ENCODE data around the gene TRDMT1. TPM values are rescaled to one million over a fixed set of nuclear protein-coding genes. Genes with fewer than 3 reads are reported as not detected.

Gene TRDMT1
- total RNA-seq, 2 experiments from 2014 or later, result 10.4 to 12.2 TPM

- no peak for DNase-seq (ENCODE audit: low spot score)
- no peaks in the 10 kb centered on the region for H3K79me2 ChIP-seq (ENCODE audit: insufficient read depth, low read depth, low read length)
- H3K36me3 ChIP-seq (ENCODE audit: insufficient read depth, low read length), result no peaks in the 10 kb centered on the region
- H3K9me3 ChIP-seq (ENCODE audit: low read length), result no peaks in the 10 kb centered on the region
- no peaks in the 10 kb centered on the region for H3K4me1 ChIP-seq (ENCODE audit: insufficient read depth, low read length, poor library complexity, severe bottlenecking)
- H3K4me2 ChIP-seq (ENCODE audit: low read length), result no peak overlapping the region
- no peaks in the 10 kb centered on the region; the same call in 1 of the 2 replicates for H4K20me1 ChIP-seq (ENCODE audit: insufficient read depth, low read length)
- intact Hi-C loops (cut with micrococcal nuclease; ENCODE audit: unreplicated experiment), result no loop called here
- H3K9me2 ChIP-seq (ENCODE audit: insufficient read depth, low read length), result no peaks in the 10 kb centered on the region
- no peak for TF ChIP-seq EZH2phosphoT487 (IDR thresholded peaks at IDR 0.05; ENCODE audit: borderline replicate concordance, low read depth, low read length)
- TF ChIP-seq, protein P1, sequence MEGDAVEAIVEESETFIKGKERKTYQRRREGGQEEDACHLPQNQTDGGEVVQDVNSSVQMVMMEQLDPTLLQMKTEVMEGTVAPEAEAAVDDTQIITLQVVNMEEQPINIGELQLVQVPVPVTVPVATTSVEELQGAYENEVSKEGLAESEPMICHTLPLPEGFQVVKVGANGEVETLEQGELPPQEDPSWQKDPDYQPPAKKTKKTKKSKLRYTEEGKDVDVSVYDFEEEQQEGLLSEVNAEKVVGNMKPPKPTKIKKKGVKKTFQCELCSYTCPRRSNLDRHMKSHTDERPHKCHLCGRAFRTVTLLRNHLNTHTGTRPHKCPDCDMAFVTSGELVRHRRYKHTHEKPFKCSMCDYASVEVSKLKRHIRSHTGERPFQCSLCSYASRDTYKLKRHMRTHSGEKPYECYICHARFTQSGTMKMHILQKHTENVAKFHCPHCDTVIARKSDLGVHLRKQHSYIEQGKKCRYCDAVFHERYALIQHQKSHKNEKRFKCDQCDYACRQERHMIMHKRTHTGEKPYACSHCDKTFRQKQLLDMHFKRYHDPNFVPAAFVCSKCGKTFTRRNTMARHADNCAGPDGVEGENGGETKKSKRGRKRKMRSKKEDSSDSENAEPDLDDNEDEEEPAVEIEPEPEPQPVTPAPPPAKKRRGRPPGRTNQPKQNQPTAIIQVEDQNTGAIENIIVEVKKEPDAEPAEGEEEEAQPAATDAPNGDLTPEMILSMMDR (conservative IDR thresholded peaks at IDR 0.05; ENCODE audit: low read length), result no peak
- no TSS peak for BruUV-seq (replicated peaks)
- H2AFZ ChIP-seq (ENCODE audit: low read length), result no peak overlapping the region
- ChIA-PET POLR2A (no interaction called here), CTCF (ENCODE audit: unreplicated experiment) (no interaction called here)
- H3K4me3 ChIP-seq (ENCODE audit: low read depth, low read length, poor library complexity, severe bottlenecking), result no peak overlapping the region
- no peak overlapping the region for H3K27ac ChIP-seq (ENCODE audit: low read depth, low read length, poor library complexity, severe bottlenecking)
These were observed 30.3 kb downstream of the TRDMT1 start for GRCh38 chr10:17171141-17171641.

GRCh38 chr10:17169803-17170202 lies 31.7 kb downstream of the TRDMT1 start:
- Histone ChIP-seq H3K4me1 (ENCODE audit: insufficient read depth, low read length, poor library complexity, severe bottlenecking) (no peaks in the 10 kb centered on the region), H3K79me2 (ENCODE audit: insufficient read depth, low read depth, low read length) (no peaks in the 10 kb centered on the region), H3K9me2 (ENCODE audit: insufficient read depth, low read length) (no peaks in the 10 kb centered on the region), H3K27ac (ENCODE audit: low read depth, low read length, poor library complexity, severe bottlenecking) (no peak overlapping the region), H3K4me3 (ENCODE audit: low read depth, low read length, poor library complexity, severe bottlenecking) (no peak overlapping the region), H3K9me3 (ENCODE audit: low read length) (no peaks in the 10 kb centered on the region), H4K20me1 (ENCODE audit: insufficient read depth, low read length) (no peaks in the 10 kb centered on the region; the same call in 1 of the 2 replicates), H3K4me2 (ENCODE audit: low read length) (no peak overlapping the region), H2AFZ (ENCODE audit: low read length) (no peak overlapping the region), H3K36me3 (ENCODE audit: insufficient read depth, low read length) (no peaks in the 10 kb centered on the region)
- CTCF ChIA-PET (ENCODE audit: unreplicated experiment), result no interaction called here
- BruUV-seq (replicated peaks), result no TSS peak
- intact Hi-C loops (cut with micrococcal nuclease; ENCODE audit: unreplicated experiment), result no loop called here
- POLR2A ChIA-PET, result no interaction called here
- no peak for DNase-seq (ENCODE audit: low spot score)
- TF ChIP-seq, protein P1 (conservative IDR thresholded peaks at IDR 0.05; ENCODE audit: low read length), result no peak
- no peak for TF ChIP-seq EZH2phosphoT487 (IDR thresholded peaks at IDR 0.05; ENCODE audit: borderline replicate concordance, low read depth, low read length)

DNA sequence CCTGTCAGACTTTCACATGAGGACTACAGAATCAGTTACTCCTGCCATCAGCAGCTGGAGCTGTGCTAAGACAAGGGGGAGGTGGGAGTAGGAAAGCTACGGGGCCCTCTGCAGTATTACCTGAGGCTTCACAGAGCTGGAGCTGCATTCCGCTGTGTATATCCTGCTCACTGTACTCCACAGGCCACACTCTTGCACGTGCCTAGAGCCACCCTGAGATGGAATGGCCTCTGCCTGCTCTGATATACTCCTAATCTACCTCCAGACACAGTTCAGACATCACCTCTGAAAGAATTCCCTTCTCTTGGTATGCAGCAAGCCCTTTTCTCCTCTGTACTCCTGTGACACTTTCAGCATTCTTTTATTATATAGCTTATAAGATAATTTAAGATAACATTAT lies 34.8 kb downstream of the TRDMT1 start:
- CTCF ChIA-PET (ENCODE audit: unreplicated experiment), result no interaction called here
- no peaks in the 10 kb centered on the region for H3K79me2 ChIP-seq (ENCODE audit: insufficient read depth, low read depth, low read length)
- no peaks in the 10 kb centered on the region for H3K9me3 ChIP-seq (ENCODE audit: low read length)
- H3K27ac ChIP-seq (ENCODE audit: low read depth, low read length, poor library complexity, severe bottlenecking), result no peak overlapping the region
- no peaks in the 10 kb centered on the region; the same call in 1 of the 2 replicates for H4K20me1 ChIP-seq (ENCODE audit: insufficient read depth, low read length)
- no peak overlapping the region for H2AFZ ChIP-seq (ENCODE audit: low read length)
- TF ChIP-seq, protein P1 (conservative IDR thresholded peaks at IDR 0.05; ENCODE audit: low read length), result no peak
- no peak for TF ChIP-seq EZH2phosphoT487 (IDR thresholded peaks at IDR 0.05; ENCODE audit: borderline replicate concordance, low read depth, low read length)
- BruUV-seq (replicated peaks), result no TSS peak
- POLR2A ChIA-PET, result interaction anchor here (1.0 kb wide), 1 partner anchor 10 kb away, joined by 3 read pairs; no protein-coding TSS in a partner anchor
- no peak overlapping the region for H3K4me3 ChIP-seq (ENCODE audit: low read depth, low read length, poor library complexity, severe bottlenecking)
- DNase-seq (ENCODE audit: low spot score), result no peak
- intact Hi-C loops (cut with micrococcal nuclease; ENCODE audit: unreplicated experiment), result no loop called here
- H3K4me1 ChIP-seq (ENCODE audit: insufficient read depth, low read length, poor library complexity, severe bottlenecking), result no peaks in the 10 kb centered on the region
- H3K4me2 ChIP-seq (ENCODE audit: low read length), result no peak overlapping the region
- H3K36me3 ChIP-seq (ENCODE audit: insufficient read depth, low read length), result no peaks in the 10 kb centered on the region
- H3K9me2 ChIP-seq (ENCODE audit: insufficient read depth, low read length), result no peaks in the 10 kb centered on the region
